Endothelial cell of umbilical vein (primary cell): ENCODE results near the gene ZG16B.

Source experiments
- CTCF ChIP-seq, 2 donors: IDR thresholded peaks; 1 replicate in 1 of 2; 2 replicates in 1 of 2; pipeline ENCODE4 v1.5.1; 2011; ENCODE audit warnings: low read length in 2 of 2, mild to moderate bottlenecking in 2 of 2, moderate library complexity in 2 of 2, control low read depth in 1 of 2, inconsistent platforms in 1 of 2, low read depth in 1 of 2; ENCODE audit not compliant: insufficient read depth in 1 of 2; ENCODE audit errors: extremely low read depth in 1 of 2
- EZH2 ChIP-seq: IDR thresholded peaks from 2 replicates; pipeline ENCODE4 v1.6.1; 2012; ENCODE audit warnings: borderline replicate concordance, low read depth, mild to moderate bottlenecking, moderate library complexity, low read length, inconsistent platforms; ENCODE audit not compliant: severe bottlenecking
- FOS ChIP-seq: IDR thresholded peaks from 2 replicates; pipeline ENCODE4 v1.6.1; 2011; ENCODE audit warnings: mild to moderate bottlenecking, low read length, moderate library complexity, borderline replicate concordance; ENCODE audit not compliant: insufficient read depth
- JUN ChIP-seq: IDR thresholded peaks from 2 replicates; pipeline ENCODE4 v1.6.1; 2011; ENCODE audit warnings: borderline replicate concordance, low read depth; ENCODE audit not compliant: insufficient read length, insufficient read depth
- MAX ChIP-seq: IDR thresholded peaks from 2 replicates; pipeline ENCODE4 v1.6.1; 2011; ENCODE audit not compliant: insufficient read depth, insufficient read length
- POLR2A ChIP-seq: IDR thresholded peaks from 2 replicates; pipeline ENCODE4 v1.6.1; 2012; ENCODE audit warnings: low read depth, mild to moderate bottlenecking, control low read depth, low read length

DNA sequence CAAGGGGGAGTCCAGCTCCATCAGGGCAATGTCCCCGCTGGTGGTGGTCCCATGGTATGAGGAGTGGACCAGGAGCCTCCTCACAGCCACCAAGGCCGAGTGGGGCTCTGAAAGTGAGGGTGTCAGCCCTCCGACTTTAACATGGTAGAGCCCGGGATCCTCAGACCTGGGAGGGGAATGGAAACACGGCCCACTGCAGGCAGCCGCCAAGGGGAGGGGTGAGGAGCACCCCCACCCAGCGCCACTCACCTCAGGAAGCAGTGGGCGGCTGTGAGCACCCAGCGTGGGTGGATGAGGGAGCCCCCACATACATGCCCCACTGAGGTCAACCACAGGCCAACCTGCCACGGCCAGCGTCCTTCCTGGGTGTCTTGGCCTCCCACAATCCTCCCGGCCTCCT lies 10.8 kb downstream of the ZG16B start:
- no peak for TF ChIP-seq CTCF (IDR thresholded peaks at IDR 0.05; ENCODE audit: extremely low read depth in 1 of 2, insufficient read depth in 1 of 2, low read depth in 1 of 2, low read length in 2 of 2)
- no peak for TF ChIP-seq POLR2A
- TF ChIP-seq JUN = no peak
- no peak for TF ChIP-seq MAX
- TF ChIP-seq EZH2 = no peak
- no peak for TF ChIP-seq FOS
